GM23338 (cell line): ENCODE measurements around the gene IPPK. TPM values are rescaled to one million over a fixed set of nuclear protein-coding genes. Genes with fewer than 3 reads are reported as not detected.

Experiments used
- ATAC-seq: fragments of 200-7000 bp; cut with Tn5 transposase; 3 replicates; pipeline ENCODE4 v1.9.1; 2020
- DNase-seq: peaks from one replicate; pipeline ENCODE4 v3.0.0-alpha.2; 2015; ENCODE audit warnings: low spot score
- H2AFZ ChIP-seq: fragments of 200-600 bp; sonication (generic); 2 replicates; pipeline ENCODE4 v1.8.0; 2016; ENCODE audit warnings: antibody characterized with exemption, mild to moderate bottlenecking, moderate library complexity
- H3F3A ChIP-seq: fragments of 200-600 bp; sonication (generic); replicated peaks from 2 replicates; pipeline ENCODE4 v1.8.0; 2017; ENCODE audit warnings: antibody characterized with exemption, mixed run types, low read depth
- H3K27ac ChIP-seq: fragments of 200-600 bp; sonication (generic); 2 replicates; pipeline ENCODE4 v1.6.1; 2016; ENCODE audit warnings: low read depth
- H3K27me3 ChIP-seq: fragments of 200-600 bp; sonication (generic); 2 replicates; pipeline ENCODE4 v1.8.0; 2016; ENCODE audit warnings: mild to moderate bottlenecking, mixed run types, moderate library complexity; ENCODE audit not compliant: insufficient read depth
- H3K36me3 ChIP-seq: fragments of 200-600 bp; sonication (generic); 2 replicates; pipeline ENCODE4 v1.8.0; 2016; ENCODE audit warnings: mild to moderate bottlenecking; ENCODE audit not compliant: insufficient read depth
- H3K4me1 ChIP-seq: fragments of 200-600 bp; sonication (generic); 2 replicates; pipeline ENCODE4 v1.8.0; 2016; ENCODE audit warnings: mild to moderate bottlenecking, moderate library complexity; ENCODE audit not compliant: insufficient read depth
- H3K4me2 ChIP-seq: fragments of 200-600 bp; sonication (generic); 2 replicates; pipeline ENCODE4 v1.7.1; 2017; ENCODE audit warnings: mixed run types
- H3K4me3 ChIP-seq: fragments of 200-600 bp; sonication (generic); 2 replicates; pipeline ENCODE4 v1.6.1; 2016; ENCODE audit warnings: mixed run types
- H3K79me2 ChIP-seq: fragments of 200-600 bp; sonication (generic); replicated peaks from 2 replicates; pipeline ENCODE4 v1.8.0; 2017; ENCODE audit warnings: mild to moderate bottlenecking; ENCODE audit not compliant: insufficient read depth
- H3K9me2 ChIP-seq: fragments of 200-600 bp; sonication (generic); 2 replicates; pipeline ENCODE4 v1.8.0; 2017; ENCODE audit not compliant: insufficient read depth
- H4K20me1 ChIP-seq: fragments of 200-600 bp; sonication (generic); replicated peaks from 2 replicates; pipeline ENCODE4 v1.8.0; 2017; ENCODE audit warnings: mild to moderate bottlenecking; ENCODE audit not compliant: insufficient read depth
- H3K27ac Mint-ChIP-seq: 2 replicates; pipeline ENCODE4 v1.8.0; 2020; ENCODE audit warnings: inconsistent platforms, mild to moderate bottlenecking, moderate library complexity, mixed read lengths
- H3K27me3 Mint-ChIP-seq: 3 replicates; pipeline ENCODE4 v1.8.0; 2022; ENCODE audit warnings: low read depth, mild to moderate bottlenecking, moderate library complexity, mixed read lengths, inconsistent platforms; ENCODE audit not compliant: insufficient read depth, poor library complexity
- H3K36me3 Mint-ChIP-seq: 3 replicates; pipeline ENCODE4 v1.8.0; 2021; ENCODE audit warnings: low read depth, mild to moderate bottlenecking, inconsistent platforms, moderate library complexity, mixed read lengths
- H3K4me1 Mint-ChIP-seq: 3 replicates; pipeline ENCODE4 v1.8.0; 2020; ENCODE audit warnings: mild to moderate bottlenecking, inconsistent platforms, mixed read lengths
- H3K4me3 Mint-ChIP-seq: 3 replicates; pipeline ENCODE4 v1.8.0; 2021; ENCODE audit warnings: moderate library complexity, mild to moderate bottlenecking, inconsistent platforms, mixed read lengths
- H3K9me3 Mint-ChIP-seq: 3 replicates; pipeline ENCODE4 v1.8.0; 2020; ENCODE audit warnings: moderate library complexity, mild to moderate bottlenecking, inconsistent platforms, mixed read lengths
- CREB1 ChIP-seq: fragments of 250-450 bp; sonication (Bioruptor Pico); IDR thresholded peaks from 2 replicates; pipeline ENCODE4 v1.5.0; 2020; ENCODE audit warnings: low read depth, mild to moderate bottlenecking, moderate library complexity
- CTCF ChIP-seq, 2 experiments: fragments of 200-600 bp in 1 of 2; sonication (generic) in 1 of 2; conservative IDR thresholded peaks; 2 replicates each; pipeline versions ENCODE4 v1.5.1 to v1.6.1; 2016 to 2017; ENCODE audit warnings: antibody characterized with exemption in 2 of 2, low read depth in 2 of 2, mild to moderate bottlenecking in 2 of 2, moderate library complexity in 1 of 2
- ETS1 ChIP-seq: IDR thresholded peaks from 2 replicates; pipeline ENCODE4 v1.6.1; 2016; ENCODE audit warnings: antibody characterized with exemption
- EZH2 ChIP-seq: fragments of 200-600 bp; sonication (generic); IDR thresholded peaks from one replicate; pipeline ENCODE4 v1.8.0; 2017; ENCODE audit warnings: antibody characterized with exemption, mild to moderate bottlenecking, low read depth; ENCODE audit not compliant: unreplicated experiment
- EZH2phosphoT487 ChIP-seq: fragments of 200-600 bp; sonication (generic); IDR thresholded peaks from one replicate; pipeline ENCODE4 v1.8.1; 2018; ENCODE audit warnings: antibody characterized with exemption; ENCODE audit not compliant: unreplicated experiment
- JUNB ChIP-seq: IDR thresholded peaks from one replicate; pipeline ENCODE4 v1.6.1; 2016; ENCODE audit warnings: antibody characterized with exemption; ENCODE audit not compliant: unreplicated experiment
- NANOG ChIP-seq: IDR thresholded peaks from 2 replicates; pipeline ENCODE4 v1.6.1; 2016; ENCODE audit warnings: antibody characterized with exemption, borderline replicate concordance
- POLR2AphosphoS5 ChIP-seq: IDR thresholded peaks from 2 replicates; pipeline ENCODE4 v1.6.1; 2016; ENCODE audit warnings: antibody characterized with exemption, low read depth
- REST ChIP-seq: IDR thresholded peaks from one replicate; pipeline ENCODE4 v1.6.1; 2018; ENCODE audit warnings: antibody characterized with exemption; ENCODE audit not compliant: unreplicated experiment
- STAT1 ChIP-seq: IDR thresholded peaks from one replicate; pipeline ENCODE4 v1.6.1; 2016; ENCODE audit warnings: antibody characterized with exemption; ENCODE audit not compliant: unreplicated experiment
- ZNF114 ChIP-seq: fragments of 250-450 bp; sonication (Bioruptor Pico); IDR thresholded peaks from 2 replicates; pipeline ENCODE4 v1.5.0; 2020; ENCODE audit warnings: mild to moderate bottlenecking, moderate library complexity
- ZNF331 ChIP-seq: fragments of 250-450 bp; sonication (Bioruptor Pico); IDR thresholded peaks from 2 replicates; pipeline ENCODE4 v1.5.0; 2020; ENCODE audit warnings: low read depth, mild to moderate bottlenecking, moderate library complexity
- polyA plus RNA-seq: library from polyadenylated mRNA; unstranded; fragments of >200 nt; fragmentation: Nextera tagmentation; extraction: Ambion mirVana; gene quantifications from 2 replicates; pipeline ENCODE4 v1.2.1, GENCODE V29; 2016
- total RNA-seq: library from RNA; depleted of rRNA; stranded (reverse); fragments of >200 nt; shearing (Covaris generic); gene quantifications from 2 replicates; pipeline ENCODE4 v1.2.3, GENCODE V29; 2014
- TF ChIP-seq, protein P1 (sequence below): fragments of 250-450 bp; sonication (Bioruptor Pico); IDR thresholded peaks from 2 replicates; pipeline ENCODE4 v1.5.0; 2020; ENCODE audit warnings: mild to moderate bottlenecking, moderate library complexity

The IPPK gene
- total and polyA plus RNA-seq, 2 experiments from 2014 or later, result 6.5 to 17.5 TPM

DNA sequence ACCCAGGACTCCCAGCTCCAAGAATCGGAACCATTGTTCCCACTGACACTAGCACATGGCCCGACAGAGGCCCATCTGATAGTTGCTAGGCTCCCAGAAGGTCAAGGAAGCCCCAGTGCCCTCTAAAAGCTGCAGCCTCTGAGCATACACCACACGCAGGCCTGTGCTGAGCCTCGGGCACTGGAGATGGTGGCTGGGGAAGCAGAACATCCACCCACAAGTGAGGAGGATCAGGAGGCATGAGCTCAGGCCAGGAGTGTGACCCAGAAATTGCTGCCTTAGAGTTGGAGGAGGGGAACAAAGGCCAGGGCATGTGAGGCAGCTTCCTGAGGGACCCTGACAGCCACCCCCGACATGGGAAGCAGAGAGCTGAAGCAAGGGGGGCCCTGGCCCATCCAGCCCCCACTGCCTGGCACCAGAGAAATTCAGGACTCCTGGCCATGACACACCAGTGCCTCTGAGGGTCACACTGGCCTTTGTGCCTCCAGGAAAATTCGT lies 21.4 kb downstream of the IPPK start:
- ATAC-seq, result no peak
- no peak overlapping the region for H3K4me3 Mint-ChIP-seq

More for the DNA sequence above, 21.4 kb downstream of the IPPK start:
- Histone ChIP-seq H3K9me2 (no peaks in the 10 kb centered on the region), H3K4me3 (no peak overlapping the region), H3K36me3 (peaks cover 9% of the 10 kb centered on the region; the same call in 1 of the 2 replicates), H3K27me3 (no peaks in the 10 kb centered on the region), H3K4me1 (no peaks in the 10 kb centered on the region), H4K20me1 (peaks cover 1% of the 10 kb centered on the region; the same call in 1 of the 2 replicates), H3K79me2 (no peaks in the 10 kb centered on the region), H3K27ac (no peak overlapping the region), H3K4me2 (no peak overlapping the region), H3F3A (no peaks in the 10 kb centered on the region), H2AFZ (no peak overlapping the region)
- no peaks in the 10 kb centered on the region for H3K4me1 Mint-ChIP-seq
- H3K27ac Mint-ChIP-seq, result no peak overlapping the region
- H3K27me3 Mint-ChIP-seq, result peaks cover 2% of the 10 kb centered on the region
- no peak for DNase-seq
- H3K36me3 Mint-ChIP-seq, result peaks cover 60% of the 10 kb centered on the region
- H3K9me3 Mint-ChIP-seq, result no peaks in the 10 kb centered on the region
- TF ChIP-seq STAT1 (no peak), ETS1 (no peak), EZH2 (no peak), EZH2phosphoT487 (no peak), CREB1 (CRISPR knock-in tag) (no peak), JUNB (no peak), ZNF114 (CRISPR knock-in tag) (no peak), ZNF331 (no peak), NANOG (no peak), CTCF (conservative IDR thresholded peaks at IDR 0.05; ENCODE audit: low read depth in 2 of 2) (no peak), POLR2AphosphoS5 (no peak), REST (no peak)
- TF ChIP-seq, protein P1, sequence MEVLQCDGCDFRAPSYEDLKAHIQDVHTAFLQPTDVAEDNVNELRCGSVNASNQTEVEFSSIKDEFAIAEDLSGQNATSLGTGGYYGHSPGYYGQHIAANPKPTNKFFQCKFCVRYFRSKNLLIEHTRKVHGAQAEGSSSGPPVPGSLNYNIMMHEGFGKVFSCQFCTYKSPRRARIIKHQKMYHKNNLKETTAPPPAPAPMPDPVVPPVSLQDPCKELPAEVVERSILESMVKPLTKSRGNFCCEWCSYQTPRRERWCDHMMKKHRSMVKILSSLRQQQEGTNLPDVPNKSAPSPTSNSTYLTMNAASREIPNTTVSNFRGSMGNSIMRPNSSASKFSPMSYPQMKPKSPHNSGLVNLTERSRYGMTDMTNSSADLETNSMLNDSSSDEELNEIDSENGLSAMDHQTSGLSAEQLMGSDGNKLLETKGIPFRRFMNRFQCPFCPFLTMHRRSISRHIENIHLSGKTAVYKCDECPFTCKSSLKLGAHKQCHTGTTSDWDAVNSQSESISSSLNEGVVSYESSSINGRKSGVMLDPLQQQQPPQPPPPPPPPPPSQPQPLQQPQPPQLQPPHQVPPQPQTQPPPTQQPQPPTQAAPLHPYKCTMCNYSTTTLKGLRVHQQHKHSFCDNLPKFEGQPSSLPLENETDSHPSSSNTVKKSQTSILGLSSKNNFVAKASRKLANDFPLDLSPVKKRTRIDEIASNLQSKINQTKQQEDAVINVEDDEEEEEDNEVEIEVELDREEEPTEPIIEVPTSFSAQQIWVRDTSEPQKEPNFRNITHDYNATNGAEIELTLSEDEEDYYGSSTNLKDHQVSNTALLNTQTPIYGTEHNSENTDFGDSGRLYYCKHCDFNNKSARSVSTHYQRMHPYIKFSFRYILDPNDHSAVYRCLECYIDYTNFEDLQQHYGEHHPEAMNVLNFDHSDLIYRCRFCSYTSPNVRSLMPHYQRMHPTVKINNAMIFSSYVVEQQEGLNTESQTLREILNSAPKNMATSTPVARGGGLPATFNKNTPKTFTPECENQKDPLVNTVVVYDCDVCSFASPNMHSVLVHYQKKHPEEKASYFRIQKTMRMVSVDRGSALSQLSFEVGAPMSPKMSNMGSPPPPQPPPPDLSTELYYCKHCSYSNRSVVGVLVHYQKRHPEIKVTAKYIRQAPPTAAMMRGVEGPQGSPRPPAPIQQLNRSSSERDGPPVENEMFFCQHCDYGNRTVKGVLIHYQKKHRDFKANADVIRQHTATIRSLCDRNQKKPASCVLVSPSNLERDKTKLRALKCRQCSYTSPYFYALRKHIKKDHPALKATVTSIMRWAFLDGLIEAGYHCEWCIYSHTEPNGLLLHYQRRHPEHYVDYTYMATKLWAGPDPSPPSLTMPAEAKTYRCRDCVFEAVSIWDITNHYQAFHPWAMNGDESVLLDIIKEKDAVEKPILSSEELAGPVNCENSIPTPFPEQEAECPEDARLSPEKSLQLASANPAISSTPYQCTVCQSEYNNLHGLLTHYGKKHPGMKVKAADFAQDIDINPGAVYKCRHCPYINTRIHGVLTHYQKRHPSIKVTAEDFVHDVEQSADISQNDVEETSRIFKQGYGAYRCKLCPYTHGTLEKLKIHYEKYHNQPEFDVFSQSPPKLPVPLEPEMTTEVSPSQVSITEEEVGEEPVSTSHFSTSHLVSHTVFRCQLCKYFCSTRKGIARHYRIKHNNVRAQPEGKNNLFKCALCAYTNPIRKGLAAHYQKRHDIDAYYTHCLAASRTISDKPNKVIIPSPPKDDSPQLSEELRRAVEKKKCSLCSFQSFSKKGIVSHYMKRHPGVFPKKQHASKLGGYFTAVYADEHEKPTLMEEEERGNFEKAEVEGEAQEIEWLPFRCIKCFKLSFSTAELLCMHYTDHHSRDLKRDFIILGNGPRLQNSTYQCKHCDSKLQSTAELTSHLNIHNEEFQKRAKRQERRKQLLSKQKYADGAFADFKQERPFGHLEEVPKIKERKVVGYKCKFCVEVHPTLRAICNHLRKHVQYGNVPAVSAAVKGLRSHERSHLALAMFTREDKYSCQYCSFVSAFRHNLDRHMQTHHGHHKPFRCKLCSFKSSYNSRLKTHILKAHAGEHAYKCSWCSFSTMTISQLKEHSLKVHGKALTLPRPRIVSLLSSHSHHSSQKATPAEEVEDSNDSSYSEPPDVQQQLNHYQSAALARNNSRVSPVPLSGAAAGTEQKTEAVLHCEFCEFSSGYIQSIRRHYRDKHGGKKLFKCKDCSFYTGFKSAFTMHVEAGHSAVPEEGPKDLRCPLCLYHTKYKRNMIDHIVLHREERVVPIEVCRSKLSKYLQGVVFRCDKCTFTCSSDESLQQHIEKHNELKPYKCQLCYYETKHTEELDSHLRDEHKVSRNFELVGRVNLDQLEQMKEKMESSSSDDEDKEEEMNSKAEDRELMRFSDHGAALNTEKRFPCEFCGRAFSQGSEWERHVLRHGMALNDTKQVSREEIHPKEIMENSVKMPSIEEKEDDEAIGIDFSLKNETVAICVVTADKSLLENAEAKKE (CRISPR knock-in tag), result no peak
